Rectal smooth muscle tissue (tissue), 1 donor: ENCODE results near the gene DVL1.
A peak's percentile ranks its signal among the peaks of the same experiment; 100 is the strongest.
"Not testable (repeated sequence)": the region's sequence is repeated elsewhere in the genome, so short reads cannot be mapped to it uniquely, and the experiment has no call there.

ENCODE experiments used
- H3K27ac ChIP-seq: one replicate; pipeline ENCODE4 v1.7.0; 2013; ENCODE audit warnings: low read depth, low read length, inconsistent platforms
- H3K27me3 ChIP-seq: one replicate; pipeline ENCODE4 v1.7.0; 2013; ENCODE audit warnings: low read length; ENCODE audit not compliant: control insufficient read depth, insufficient read depth
- H3K36me3 ChIP-seq: one replicate; pipeline ENCODE4 v1.7.0; 2013; ENCODE audit warnings: low read length; ENCODE audit not compliant: control insufficient read depth, insufficient read depth
- H3K4me1 ChIP-seq: one replicate; pipeline ENCODE4 v1.7.0; 2013; ENCODE audit warnings: low read length; ENCODE audit not compliant: control insufficient read depth, insufficient read depth
- H3K4me3 ChIP-seq: one replicate; pipeline ENCODE4 v1.7.0; 2013; ENCODE audit warnings: low read length
- H3K9ac ChIP-seq: one replicate; pipeline ENCODE4 v1.7.0; 2013; ENCODE audit warnings: low read length

Gene DVL1

DNA sequence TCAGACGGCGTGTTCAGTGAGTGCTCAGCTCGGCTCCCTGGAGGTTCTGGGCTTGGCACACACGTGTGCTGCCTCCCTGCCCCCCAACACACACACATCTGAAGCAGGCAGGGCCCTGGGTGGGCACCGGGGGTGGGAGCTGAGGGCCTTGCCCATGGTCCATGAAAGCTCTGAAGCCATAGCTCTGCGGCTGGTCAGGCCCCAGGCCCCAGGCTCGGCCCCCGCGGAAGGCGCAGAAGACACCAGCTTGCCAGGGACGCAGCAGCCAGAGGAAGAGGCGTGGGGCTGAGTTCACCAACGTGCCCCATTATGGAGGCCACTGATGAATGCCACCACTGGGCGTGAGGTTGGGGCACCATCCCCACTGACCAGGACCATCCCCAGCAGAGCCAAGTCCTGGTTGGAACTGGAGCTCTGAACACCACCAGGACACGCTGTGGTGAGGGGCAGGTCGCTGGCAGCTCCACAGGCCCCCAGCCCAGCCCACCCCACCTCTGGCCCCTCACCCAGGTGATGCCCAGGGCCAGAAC lies 21.6 kb upstream of the DVL1 start:
- Histone ChIP-seq H3K4me3 (no peak overlapping the region), H3K4me1 (peaks cover 14% of the 10 kb centered on the region), H3K27ac (no peak overlapping the region), H3K36me3 (no peaks in the 10 kb centered on the region), H3K27me3 (no peaks in the 10 kb centered on the region), H3K9ac (no peak overlapping the region)

DNA sequence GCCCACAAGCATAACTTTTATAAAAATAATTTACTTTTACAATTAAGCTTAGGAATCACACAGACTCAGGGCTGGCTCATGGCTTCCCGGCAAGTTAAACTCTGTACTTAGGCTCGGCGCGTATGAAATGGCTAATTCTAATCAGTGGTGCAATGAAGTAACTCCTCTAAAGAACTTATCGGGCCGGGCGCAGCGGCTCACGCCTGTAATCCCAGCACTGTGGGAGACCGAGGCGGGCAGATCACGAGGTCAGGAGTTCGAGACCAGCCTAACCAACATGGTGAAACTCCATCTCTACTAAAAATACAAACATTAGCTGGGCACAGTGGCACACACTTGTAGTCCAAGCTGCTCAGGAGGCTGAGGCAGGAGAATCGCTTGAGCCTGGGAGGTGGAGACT lies 20.9 kb upstream of the DVL1 start:
- not testable (repeated sequence) for H3K4me3 ChIP-seq, H3K27me3 ChIP-seq, H3K9ac ChIP-seq, H3K27ac ChIP-seq, H3K36me3 ChIP-seq
- peaks cover 14% of the 10 kb centered on the region for H3K4me1 ChIP-seq

DNA sequence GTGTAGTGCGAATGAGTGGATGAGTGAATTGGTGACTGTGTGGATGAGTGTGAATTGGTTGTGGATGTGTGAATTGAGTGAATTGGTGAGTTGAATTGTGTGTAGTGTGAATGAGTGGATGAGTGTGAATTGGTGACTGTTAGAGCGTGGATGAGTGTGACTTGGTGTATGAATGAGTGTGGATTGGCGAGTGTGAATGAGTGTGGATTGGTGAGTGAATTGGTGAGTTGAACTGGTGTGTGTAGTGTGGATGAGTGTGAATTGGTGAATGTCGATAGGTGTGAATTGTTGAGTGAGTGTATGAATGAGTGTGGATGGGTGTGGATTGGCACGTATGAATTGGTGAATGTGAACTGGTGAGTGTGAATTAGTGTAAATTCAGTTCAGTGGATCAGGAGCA lies 18.1 kb upstream of the DVL1 start:
- Histone ChIP-seq H3K9ac (no peak overlapping the region), H3K36me3 (no peaks in the 10 kb centered on the region), H3K4me1 (peaks cover 4% of the 10 kb centered on the region), H3K27ac (no peak overlapping the region), H3K4me3 (no peak overlapping the region), H3K27me3 (no peaks in the 10 kb centered on the region)

DNA sequence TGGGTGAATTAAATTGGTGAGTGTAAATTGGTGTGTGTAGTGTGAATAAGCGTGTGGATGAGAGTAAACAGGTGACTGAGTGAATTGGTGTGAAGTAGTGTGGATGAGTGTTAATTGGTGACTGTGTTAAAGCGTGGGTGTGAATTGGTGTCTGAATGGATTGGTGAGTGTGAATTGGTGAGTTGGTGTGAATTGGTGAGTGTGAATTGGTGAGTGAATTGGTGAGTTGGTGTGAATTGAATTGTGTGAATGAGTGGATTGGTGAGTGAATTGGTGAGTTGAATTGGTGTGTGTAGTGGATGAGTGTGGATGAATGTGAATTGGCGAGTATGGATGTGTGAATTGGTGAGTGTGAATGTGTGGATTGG lies 17.5 kb upstream of the DVL1 start:
- no peaks in the 10 kb centered on the region for H3K36me3 ChIP-seq
- H3K9ac ChIP-seq = no peak overlapping the region
- H3K27ac ChIP-seq = no peak overlapping the region
- H3K4me1 ChIP-seq = peaks cover 4% of the 10 kb centered on the region
- H3K4me3 ChIP-seq = no peak overlapping the region
- H3K27me3 ChIP-seq = no peaks in the 10 kb centered on the region

DNA sequence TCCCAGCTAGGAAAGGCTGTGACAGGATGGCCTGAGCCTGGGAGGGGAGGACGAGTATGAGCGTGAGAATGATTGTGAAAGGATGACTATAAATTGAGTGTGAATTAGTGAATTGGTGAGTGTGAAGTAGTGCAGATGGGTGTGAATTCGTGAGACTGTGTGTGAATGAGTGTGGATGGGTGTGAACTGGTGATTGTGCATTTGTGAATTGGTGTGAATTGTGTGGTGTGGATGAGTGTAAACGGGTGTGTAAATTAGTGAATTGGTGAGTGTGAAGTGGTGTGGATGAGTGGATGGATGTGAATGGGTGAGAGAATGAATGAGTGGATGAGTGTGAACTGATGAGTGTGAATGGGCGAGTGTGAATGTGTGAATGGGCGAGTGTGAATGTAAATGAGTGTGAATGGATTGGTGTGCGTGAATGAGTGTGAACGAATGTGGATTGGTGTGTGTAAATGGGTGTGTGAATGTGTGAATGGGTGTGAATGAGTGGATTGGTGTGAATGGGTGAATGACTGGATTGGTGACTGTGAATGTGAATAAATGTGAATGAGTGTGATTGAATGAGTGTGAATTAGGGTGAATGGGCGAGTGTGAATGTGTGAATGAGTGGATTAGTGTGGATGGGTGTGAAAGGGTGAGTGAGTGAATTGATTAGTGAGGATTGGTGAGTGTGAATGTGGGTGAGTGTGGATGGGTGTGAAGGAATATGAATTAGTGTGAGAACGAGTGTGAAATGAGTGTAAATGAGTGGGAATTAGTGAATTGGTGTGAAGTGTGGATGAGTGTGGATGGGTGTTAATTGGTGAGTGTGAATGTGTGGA lies 16.9 kb upstream of the DVL1 start:
- Histone ChIP-seq H3K4me1 (peaks cover 7% of the 10 kb centered on the region), H3K36me3 (no peaks in the 10 kb centered on the region), H3K27ac (no peak overlapping the region), H3K4me3 (no peak overlapping the region), H3K27me3 (no peaks in the 10 kb centered on the region), H3K9ac (no peak overlapping the region)

DNA sequence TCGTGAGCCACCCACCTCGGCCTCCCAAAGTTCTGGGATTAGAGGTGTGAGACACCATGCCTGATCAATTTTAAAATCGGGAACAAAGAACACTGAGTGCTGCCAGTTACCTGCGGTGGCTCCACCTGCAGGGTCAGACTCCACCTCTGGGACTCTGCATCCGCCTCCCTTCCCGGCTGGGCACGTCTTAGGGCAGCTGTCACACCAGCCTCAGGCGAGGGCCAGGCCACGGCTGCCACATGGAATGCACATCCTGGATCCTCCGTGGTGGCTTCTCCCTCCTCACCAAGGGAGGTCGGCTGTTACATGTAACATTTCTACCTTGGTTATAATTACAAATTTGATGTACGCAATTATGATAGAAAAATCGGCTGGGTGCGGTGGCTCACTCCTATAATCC lies 15.0 kb upstream of the DVL1 start:
- Histone ChIP-seq H3K27ac (no peak overlapping the region), H3K27me3 (peaks cover 3% of the 10 kb centered on the region), H3K4me1 (peaks cover 20% of the 10 kb centered on the region), H3K36me3 (no peaks in the 10 kb centered on the region), H3K9ac (no peak overlapping the region), H3K4me3 (no peak overlapping the region)

DNA sequence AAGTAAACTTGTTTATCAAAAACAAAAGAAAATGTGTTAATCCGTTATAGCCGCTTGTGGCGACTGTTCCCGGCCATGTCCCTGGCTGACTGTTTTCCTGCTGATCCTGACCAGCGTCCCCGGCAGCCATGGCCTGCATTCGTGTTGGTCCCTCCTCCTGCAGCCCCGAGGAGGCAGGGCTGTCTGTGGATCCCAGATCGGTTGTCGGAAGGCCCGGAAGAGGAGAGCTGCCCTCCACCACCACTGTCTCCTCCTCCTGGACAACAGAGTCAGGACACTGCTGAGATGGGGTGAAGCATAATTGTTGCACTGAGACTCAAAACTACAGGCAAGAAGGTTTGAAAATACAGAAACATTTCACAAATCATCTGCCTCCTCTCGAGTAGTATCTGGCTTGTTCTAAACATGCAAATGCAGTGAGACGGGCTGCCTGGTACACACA lies 12.8 kb upstream of the DVL1 start:
- peaks cover 3% of the 10 kb centered on the region for H3K27me3 ChIP-seq
- H3K9ac ChIP-seq = no peak overlapping the region
- peak overlapping the region; percentile 72 for H3K27ac ChIP-seq
- peaks cover 25% of the 10 kb centered on the region for H3K4me1 ChIP-seq
- no peaks in the 10 kb centered on the region for H3K36me3 ChIP-seq
- no peak overlapping the region for H3K4me3 ChIP-seq

DNA sequence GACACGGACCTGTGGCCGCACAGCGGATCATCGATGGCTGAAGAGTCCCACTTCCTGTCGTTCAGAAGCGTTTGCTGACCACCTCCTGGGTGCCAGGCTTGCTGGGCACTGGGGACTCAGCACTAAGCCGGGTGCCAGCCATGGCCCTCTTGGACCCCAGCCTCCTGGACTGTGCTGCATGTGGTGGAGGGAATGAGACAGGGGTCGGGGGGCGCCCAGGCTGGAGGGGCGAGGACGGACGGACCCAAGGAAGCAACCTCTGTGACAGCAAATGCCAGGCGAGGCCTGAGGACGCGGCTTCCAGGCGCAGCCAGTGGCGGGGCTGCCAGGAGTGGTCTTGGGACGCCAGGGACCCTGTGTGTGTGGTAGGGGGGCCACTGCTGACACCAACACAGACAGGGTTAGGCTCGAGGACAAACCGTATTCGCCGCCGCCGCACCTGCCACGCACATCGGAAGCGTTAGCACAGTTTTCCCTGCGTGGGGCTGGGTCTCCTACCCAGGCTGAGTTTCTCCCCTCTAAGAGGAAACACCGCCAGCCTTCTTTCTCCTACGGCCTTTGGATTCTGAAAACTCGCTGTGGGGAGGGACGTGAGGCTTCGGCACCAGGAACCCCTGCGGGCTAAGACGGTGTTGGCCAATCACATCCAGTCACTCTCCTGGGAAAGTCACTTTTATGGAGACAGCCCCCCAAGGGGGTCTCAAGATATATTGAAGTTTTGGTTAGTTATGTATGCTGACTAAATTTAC lies 12.2 kb upstream of the DVL1 start:
- Histone ChIP-seq H3K9ac (no peak overlapping the region), H3K36me3 (no peaks in the 10 kb centered on the region), H3K4me3 (peak overlapping the region; percentile 44), H3K27me3 (peaks cover 3% of the 10 kb centered on the region), H3K27ac (peak overlapping the region; percentile 72), H3K4me1 (peaks cover 25% of the 10 kb centered on the region)

DNA sequence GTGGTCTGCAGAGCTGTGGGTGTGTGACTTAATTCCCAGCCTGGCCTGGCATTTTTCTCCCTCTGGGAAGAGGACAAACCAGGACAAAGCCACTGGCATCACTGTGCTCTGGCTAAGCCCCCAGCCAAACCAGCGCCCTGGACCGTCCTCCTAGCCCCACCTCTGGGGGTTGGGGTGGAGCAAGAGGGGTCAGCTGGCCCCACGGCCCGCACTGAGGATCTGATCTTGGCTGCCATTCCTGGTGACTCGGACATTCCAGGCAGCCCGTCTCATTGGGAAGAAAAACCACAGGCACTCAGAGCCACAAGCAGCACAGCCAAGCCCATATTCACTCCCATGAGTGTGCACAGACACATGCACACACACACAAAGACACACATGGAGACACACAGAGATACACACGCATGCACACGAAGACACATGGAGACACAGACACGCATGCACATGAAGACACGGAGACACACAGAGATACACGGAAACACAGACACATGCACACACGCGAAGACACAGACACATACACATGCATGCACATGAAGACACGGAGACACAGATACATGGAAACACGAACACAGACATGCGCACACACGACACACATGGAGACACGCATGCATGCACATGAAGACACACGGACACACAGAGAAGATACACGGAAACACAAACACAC lies 11.4 kb upstream of the DVL1 start:
- H3K4me3 ChIP-seq = peak overlapping the region; percentile 44
- peaks cover 3% of the 10 kb centered on the region for H3K27me3 ChIP-seq
- H3K27ac ChIP-seq = peak overlapping the region; percentile 88
- no peak overlapping the region for H3K9ac ChIP-seq
- peaks cover 25% of the 10 kb centered on the region for H3K4me1 ChIP-seq
- no peaks in the 10 kb centered on the region for H3K36me3 ChIP-seq

DNA sequence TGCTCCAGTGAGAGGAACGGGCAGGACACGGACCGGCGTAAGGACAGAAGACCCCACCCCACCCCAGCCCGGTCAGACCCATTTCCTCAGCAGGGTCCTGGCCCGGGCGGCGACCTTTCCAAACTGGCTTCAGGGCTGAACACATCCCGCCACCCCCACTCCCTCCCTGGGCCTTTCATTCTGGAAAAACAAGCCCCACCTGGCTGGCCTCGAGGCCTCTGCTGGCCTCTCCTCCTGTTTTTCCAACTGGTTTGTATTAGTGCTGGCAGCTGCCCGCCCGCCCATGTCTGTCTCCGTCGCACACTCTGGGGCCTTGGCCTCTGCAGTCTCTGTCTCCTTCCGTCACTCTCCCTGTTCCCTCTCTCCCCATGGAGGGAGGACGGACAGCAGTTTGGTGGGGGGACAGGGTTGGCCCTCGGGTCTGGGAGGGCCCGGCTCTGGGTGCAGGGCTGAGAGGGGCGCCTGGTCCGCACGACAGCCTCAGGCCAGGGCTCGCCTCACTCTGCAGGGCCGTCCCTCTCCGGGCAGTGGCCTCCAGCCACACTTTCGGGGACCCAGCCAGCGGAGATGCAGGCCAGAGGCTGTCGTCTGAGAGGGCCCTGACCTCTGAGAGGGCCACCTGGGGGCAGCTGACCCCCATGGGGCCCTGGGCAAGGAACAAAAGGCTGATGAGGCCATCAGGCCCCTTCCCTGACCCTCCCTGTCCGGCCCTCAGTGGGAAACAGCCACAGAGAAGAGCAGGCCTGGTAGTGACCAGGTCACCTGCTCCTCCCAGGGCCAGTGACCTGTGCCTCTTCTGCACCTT lies 10.6 kb upstream of the DVL1 start:
- Histone ChIP-seq H3K27ac (peak overlapping the region; percentile 88), H3K9ac (no peak overlapping the region), H3K36me3 (no peaks in the 10 kb centered on the region), H3K4me1 (peaks cover 25% of the 10 kb centered on the region), H3K27me3 (peaks cover 3% of the 10 kb centered on the region), H3K4me3 (peak overlapping the region; percentile 21)

DNA sequence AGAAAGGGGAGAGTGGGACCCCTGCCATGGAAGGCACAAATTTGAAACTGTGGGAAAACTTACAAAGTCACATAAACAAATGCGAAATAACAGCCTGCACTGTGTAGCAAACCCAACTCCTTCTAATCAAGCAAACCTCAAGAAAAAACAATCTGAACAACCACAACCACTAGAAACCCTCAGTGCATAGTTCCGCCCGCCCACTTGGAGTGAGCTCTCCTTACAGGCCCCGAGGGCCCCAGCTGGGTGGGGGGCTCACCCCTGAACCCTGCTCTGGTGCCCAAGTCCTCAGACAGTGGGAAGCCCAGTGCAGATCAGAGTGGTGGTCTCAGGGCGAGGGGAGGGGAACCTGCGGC lies 10.1 kb upstream of the DVL1 start:
- Histone ChIP-seq H3K4me3 (peak overlapping the region; percentile 81), H3K4me1 (peaks cover 27% of the 10 kb centered on the region), H3K27me3 (peaks cover 3% of the 10 kb centered on the region), H3K27ac (peak overlapping the region; percentile 88), H3K36me3 (no peaks in the 10 kb centered on the region), H3K9ac (peak overlapping the region; percentile 10)
